Vagina (tissue), 2 donors: ENCODE measurements around the gene BIRC7.

Source experiments
- POLR2AphosphoS5 ChIP-seq, 2 donors: sonication (generic); formaldehyde crosslinking; IDR thresholded peaks; one replicate each; pipeline ENCODE4 v1.9.0; 2017; ENCODE audit warnings: antibody characterized with exemption in 2 of 2, mild to moderate bottlenecking in 2 of 2, low read depth in 1 of 2; ENCODE audit not compliant: insufficient read depth in 1 of 2
- TF ChIP-seq, protein P1 (sequence below), 3 experiments: fragments of 450-650 bp in 2 of 3; fragments of 200-600 bp in 1 of 3; sonication (generic) in 1 of 3; IDR thresholded peaks; one replicate each; pipeline ENCODE4 v1.5.1; 2017 to 2019; ENCODE audit warnings: antibody characterized with exemption in 3 of 3, mild to moderate bottlenecking in 2 of 3, moderate library complexity in 2 of 3

DNA sequence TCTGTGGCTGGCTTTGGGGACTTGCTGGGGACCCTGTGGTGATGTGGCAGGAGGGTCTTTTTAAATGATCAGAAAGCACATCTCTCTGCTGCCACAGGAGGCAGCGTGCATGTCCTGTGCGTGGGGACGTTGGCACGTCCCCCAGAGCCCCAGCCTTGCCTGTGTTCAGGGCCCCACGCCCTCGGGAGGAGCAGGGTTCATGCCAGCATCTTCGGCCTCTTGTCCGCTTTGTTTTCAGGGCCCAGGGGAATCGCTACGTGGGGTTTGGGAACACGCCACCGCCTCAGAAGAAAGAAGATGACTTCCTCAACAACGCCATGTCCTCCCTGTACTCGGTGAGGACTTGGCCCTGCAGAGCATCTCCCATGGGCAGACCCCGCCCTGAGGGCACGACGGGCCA, 43.0 kb downstream of the BIRC7 start:
- TF ChIP-seq, protein P1, sequence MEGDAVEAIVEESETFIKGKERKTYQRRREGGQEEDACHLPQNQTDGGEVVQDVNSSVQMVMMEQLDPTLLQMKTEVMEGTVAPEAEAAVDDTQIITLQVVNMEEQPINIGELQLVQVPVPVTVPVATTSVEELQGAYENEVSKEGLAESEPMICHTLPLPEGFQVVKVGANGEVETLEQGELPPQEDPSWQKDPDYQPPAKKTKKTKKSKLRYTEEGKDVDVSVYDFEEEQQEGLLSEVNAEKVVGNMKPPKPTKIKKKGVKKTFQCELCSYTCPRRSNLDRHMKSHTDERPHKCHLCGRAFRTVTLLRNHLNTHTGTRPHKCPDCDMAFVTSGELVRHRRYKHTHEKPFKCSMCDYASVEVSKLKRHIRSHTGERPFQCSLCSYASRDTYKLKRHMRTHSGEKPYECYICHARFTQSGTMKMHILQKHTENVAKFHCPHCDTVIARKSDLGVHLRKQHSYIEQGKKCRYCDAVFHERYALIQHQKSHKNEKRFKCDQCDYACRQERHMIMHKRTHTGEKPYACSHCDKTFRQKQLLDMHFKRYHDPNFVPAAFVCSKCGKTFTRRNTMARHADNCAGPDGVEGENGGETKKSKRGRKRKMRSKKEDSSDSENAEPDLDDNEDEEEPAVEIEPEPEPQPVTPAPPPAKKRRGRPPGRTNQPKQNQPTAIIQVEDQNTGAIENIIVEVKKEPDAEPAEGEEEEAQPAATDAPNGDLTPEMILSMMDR (IDR thresholded peaks at IDR 0.05) = no peak
- no peak for TF ChIP-seq POLR2AphosphoS5 (IDR thresholded peaks at IDR 0.05; ENCODE audit: insufficient read depth in 1 of 2, low read depth in 1 of 2)
